ENCODE data around the gene ATG9A. TPM values are rescaled to one million over a fixed set of nuclear protein-coding genes. Genes with fewer than 3 reads are reported as not detected.

The ATG9A gene
- total RNA-seq, 4 donors from 2014 or later: 23.4 to 40.0 (median 30.5) TPM

DNA sequence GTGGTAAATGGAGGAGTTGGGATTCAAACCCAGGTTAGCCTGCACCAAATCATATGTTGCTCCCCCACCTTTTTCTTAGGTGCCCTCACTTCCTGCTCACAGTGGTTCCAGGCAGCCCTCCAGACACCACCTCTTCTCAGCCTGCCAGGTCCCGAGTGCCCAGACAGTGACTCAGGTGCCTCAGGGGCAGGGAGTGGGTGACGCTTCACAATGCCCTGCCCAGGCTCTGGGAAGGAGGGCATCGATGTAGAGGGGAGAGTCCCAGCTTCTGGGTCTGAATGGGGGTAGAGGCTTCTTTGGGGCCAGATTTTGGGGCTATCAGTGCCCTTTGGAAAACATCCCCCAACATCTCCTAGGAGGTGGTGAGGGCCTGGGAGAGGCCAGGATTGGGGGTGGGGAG, 44.5 kb upstream of the ATG9A start:
- no peaks in the 10 kb centered on the region for H3K9me3 ChIP-seq
- no peak overlapping the region for H3K27ac ChIP-seq
- no peak for DNase-seq (ENCODE audit: low spot score in 2 of 2)
- H3K27me3 ChIP-seq: no peaks in the 10 kb centered on the region
- H3K4me3 ChIP-seq: no peak overlapping the region
- H3K36me3 ChIP-seq: no peaks in the 10 kb centered on the region
- WGBS, 2 donors: 83 to 84% methylated on average over 3 of the region's 3 CpGs
- TF ChIP-seq EP300 (IDR thresholded peaks at IDR 0.05) (no peak), POLR2A (IDR thresholded peaks at IDR 0.05) (no peak)
- TF ChIP-seq, protein P1, sequence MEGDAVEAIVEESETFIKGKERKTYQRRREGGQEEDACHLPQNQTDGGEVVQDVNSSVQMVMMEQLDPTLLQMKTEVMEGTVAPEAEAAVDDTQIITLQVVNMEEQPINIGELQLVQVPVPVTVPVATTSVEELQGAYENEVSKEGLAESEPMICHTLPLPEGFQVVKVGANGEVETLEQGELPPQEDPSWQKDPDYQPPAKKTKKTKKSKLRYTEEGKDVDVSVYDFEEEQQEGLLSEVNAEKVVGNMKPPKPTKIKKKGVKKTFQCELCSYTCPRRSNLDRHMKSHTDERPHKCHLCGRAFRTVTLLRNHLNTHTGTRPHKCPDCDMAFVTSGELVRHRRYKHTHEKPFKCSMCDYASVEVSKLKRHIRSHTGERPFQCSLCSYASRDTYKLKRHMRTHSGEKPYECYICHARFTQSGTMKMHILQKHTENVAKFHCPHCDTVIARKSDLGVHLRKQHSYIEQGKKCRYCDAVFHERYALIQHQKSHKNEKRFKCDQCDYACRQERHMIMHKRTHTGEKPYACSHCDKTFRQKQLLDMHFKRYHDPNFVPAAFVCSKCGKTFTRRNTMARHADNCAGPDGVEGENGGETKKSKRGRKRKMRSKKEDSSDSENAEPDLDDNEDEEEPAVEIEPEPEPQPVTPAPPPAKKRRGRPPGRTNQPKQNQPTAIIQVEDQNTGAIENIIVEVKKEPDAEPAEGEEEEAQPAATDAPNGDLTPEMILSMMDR (IDR thresholded peaks at IDR 0.05): no peak
- H3K4me1 ChIP-seq: peaks cover 0 to 16% (median 11%) of the 10 kb centered on the region in 4 donors

DNA sequence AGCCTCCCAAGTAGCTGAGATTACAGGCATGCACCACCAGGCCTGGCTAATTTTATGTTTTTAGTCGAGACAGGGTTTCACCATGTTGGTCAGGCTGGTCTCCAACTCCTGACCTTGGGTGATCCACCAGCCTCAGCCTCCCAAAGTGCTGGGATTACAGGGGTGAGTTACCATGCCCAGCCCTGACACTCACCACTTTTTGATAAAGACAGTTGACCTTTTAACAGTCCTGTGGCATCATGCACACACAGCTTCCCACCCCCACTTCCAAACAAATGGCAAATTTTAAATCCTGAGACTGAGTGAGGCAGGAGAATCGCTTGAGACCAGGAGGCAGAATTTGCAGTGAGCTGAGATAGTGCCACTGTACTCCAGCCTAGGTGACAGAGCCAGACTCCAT, 43.6 kb upstream of the ATG9A start:
- no peaks in the 10 kb centered on the region for H3K36me3 ChIP-seq
- no peaks in the 10 kb centered on the region for H3K27me3 ChIP-seq
- TF ChIP-seq POLR2A (IDR thresholded peaks at IDR 0.05) (no peak), EP300 (IDR thresholded peaks at IDR 0.05) (no peak)
- TF ChIP-seq, protein P1 (IDR thresholded peaks at IDR 0.05): no peak
- no peak overlapping the region for H3K4me3 ChIP-seq
- DNase-seq (ENCODE audit: low spot score in 2 of 2): no peak
- H3K9me3 ChIP-seq: no peaks in the 10 kb centered on the region
- H3K27ac ChIP-seq: no peak overlapping the region
- WGBS, 2 donors: 66 to 78% methylated on average over 2 of the region's 2 CpGs
- H3K4me1 ChIP-seq: peaks cover 0 to 7% (median 2%) of the 10 kb centered on the region in 4 donors

DNA sequence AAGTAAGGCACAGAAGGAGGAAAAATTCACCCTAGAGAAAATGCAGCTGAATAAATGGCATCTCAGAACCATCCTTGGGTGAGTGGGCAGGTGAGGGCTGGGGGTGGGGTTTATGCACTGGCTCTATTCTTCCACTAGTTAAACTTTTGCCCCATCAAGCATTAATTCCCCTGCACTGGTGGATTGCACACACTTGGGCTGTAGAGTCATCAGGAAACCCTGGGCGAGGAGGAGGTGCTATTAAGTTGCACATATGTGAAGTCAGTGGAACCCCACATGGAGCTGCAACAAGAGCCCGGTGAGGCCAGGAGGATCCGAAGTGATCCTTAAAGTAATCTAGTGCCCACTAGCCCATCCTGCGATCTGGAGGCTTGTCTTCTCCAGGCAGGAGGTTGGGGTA, 42.9 kb upstream of the ATG9A start:
- Histone ChIP-seq H3K36me3 (no peaks in the 10 kb centered on the region), H3K4me1 (peaks cover 0 to under 1% (median 0%) of the 10 kb centered on the region in 4 donors), H3K27me3 (no peaks in the 10 kb centered on the region), H3K9me3 (no peaks in the 10 kb centered on the region), H3K4me3 (no peak overlapping the region), H3K27ac (no peak overlapping the region)
- TF ChIP-seq POLR2A (IDR thresholded peaks at IDR 0.05): no peak
- TF ChIP-seq, protein P1 (IDR thresholded peaks at IDR 0.05): no peak
- no peak for TF ChIP-seq EP300 (IDR thresholded peaks at IDR 0.05)
- DNase-seq (ENCODE audit: low spot score in 2 of 2): no peak
- 82 to 89% methylated on average over 4 of the region's 4 CpGs for WGBS, 2 donors

DNA sequence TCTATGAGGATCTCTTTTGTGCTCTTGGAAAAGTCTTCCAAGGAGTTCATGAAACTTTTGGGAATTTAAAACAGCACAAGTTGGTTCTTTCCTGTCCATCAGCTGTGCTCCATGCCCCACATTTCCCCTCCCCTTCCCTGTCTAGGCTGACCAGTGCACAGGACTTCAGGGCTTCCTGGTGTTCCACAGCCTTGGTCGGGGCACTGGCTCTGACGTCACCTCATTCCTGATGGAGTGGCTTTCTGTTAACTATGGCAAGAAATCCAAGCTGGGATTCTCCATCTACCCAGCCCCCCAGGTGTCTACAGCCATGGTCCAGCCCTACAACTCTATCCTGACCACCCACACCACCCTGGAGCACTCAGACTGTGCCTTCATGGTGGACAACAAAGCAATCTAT, 41.6 kb upstream of the ATG9A start:
- Histone ChIP-seq H3K27me3 (no peaks in the 10 kb centered on the region), H3K9me3 (no peaks in the 10 kb centered on the region), H3K4me1 (no peaks in the 10 kb centered on the region), H3K36me3 (no peaks in the 10 kb centered on the region), H3K27ac (no peak overlapping the region), H3K4me3 (no peak overlapping the region)
- TF ChIP-seq POLR2A (IDR thresholded peaks at IDR 0.05): no peak
- no peak for TF ChIP-seq EP300 (IDR thresholded peaks at IDR 0.05)
- TF ChIP-seq, protein P1 (IDR thresholded peaks at IDR 0.05): no peak
- DNase-seq (ENCODE audit: low spot score in 2 of 2): no peak
- WGBS, 2 donors: 54 to 88% methylated on average over 2 of the region's 2 CpGs

DNA sequence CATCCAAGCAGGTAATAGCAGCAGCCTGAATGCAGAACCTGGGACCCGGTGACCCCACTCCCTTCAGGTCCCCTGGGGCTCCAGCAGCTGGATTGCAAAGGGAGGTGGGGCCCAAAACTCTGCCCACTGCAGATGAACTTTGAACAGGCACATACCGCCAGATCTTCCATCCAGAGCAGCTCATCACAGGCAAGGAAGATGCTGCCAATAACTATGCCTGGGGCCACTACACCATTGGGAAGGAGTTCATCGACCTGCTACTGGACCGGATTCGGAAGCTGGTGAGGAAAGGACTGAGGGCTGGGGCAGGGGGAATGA, 40.6 kb upstream of the ATG9A start:
- 85 to 87% methylated on average over 5 of the region's 5 CpGs for WGBS, 2 donors
- H3K36me3 ChIP-seq: no peaks in the 10 kb centered on the region
- H3K4me1 ChIP-seq: no peaks in the 10 kb centered on the region
- no peaks in the 10 kb centered on the region for H3K27me3 ChIP-seq
- H3K4me3 ChIP-seq: no peak overlapping the region
- H3K9me3 ChIP-seq: no peaks in the 10 kb centered on the region
- no peak for DNase-seq (ENCODE audit: low spot score in 2 of 2)
- no peak overlapping the region for H3K27ac ChIP-seq
- TF ChIP-seq, protein P1 (IDR thresholded peaks at IDR 0.05): no peak
- TF ChIP-seq EP300 (IDR thresholded peaks at IDR 0.05) (no peak), POLR2A (IDR thresholded peaks at IDR 0.05) (no peak)
